ENCODE data around the gene FAM120A.

Gene FAM120A

GRCh38 chr9:93586290-93587057 lies 135.0 kb downstream of the FAM120A start:
- no peak overlapping the region for H3K4me3 ChIP-seq (ENCODE audit: low read depth, low read length)
- DNase-seq: no peak
- no peaks in the 10 kb centered on the region for H3K9me3 ChIP-seq (ENCODE audit: severe bottlenecking)
- no peaks in the 10 kb centered on the region for H3K27me3 ChIP-seq (ENCODE audit: insufficient read depth, low read depth, severe bottlenecking)
- H3K27ac ChIP-seq: no peak overlapping the region
- no peak for TF ChIP-seq CTCF (IDR thresholded peaks at IDR 0.05; ENCODE audit: low read depth, low read length)
- no peaks in the 10 kb centered on the region for H3K36me3 ChIP-seq

GRCh38 chr9:93587284-93587650 lies 135.8 kb downstream of the FAM120A start:
- no peak for TF ChIP-seq CTCF (IDR thresholded peaks at IDR 0.05; ENCODE audit: low read depth, low read length)
- Histone ChIP-seq H3K36me3 (no peaks in the 10 kb centered on the region), H3K27me3 (ENCODE audit: insufficient read depth, low read depth, severe bottlenecking) (no peaks in the 10 kb centered on the region), H3K27ac (no peak overlapping the region), H3K9me3 (ENCODE audit: severe bottlenecking) (no peaks in the 10 kb centered on the region), H3K4me3 (ENCODE audit: low read depth, low read length) (no peak overlapping the region)
- no peak for DNase-seq

- H3K4me3 ChIP-seq (ENCODE audit: low read depth, low read length): no peak overlapping the region
- no peaks in the 10 kb centered on the region for H3K9me3 ChIP-seq (ENCODE audit: severe bottlenecking)
- H3K27me3 ChIP-seq (ENCODE audit: insufficient read depth, low read depth, severe bottlenecking): no peaks in the 10 kb centered on the region
- no peaks in the 10 kb centered on the region for H3K36me3 ChIP-seq
- no peak overlapping the region for H3K27ac ChIP-seq
- TF ChIP-seq CTCF (IDR thresholded peaks at IDR 0.05; ENCODE audit: low read depth, low read length): peak; percentile 91
- peak; percentile 50 for DNase-seq
These were observed 136.3 kb downstream of the FAM120A start for GRCh38 chr9:93587651-93588347.

GRCh38 chr9:93588641-93589609 lies 137.4 kb downstream of the FAM120A start:
- no peak for DNase-seq
- H3K27me3 ChIP-seq (ENCODE audit: insufficient read depth, low read depth, severe bottlenecking): no peaks in the 10 kb centered on the region
- no peak for TF ChIP-seq CTCF (IDR thresholded peaks at IDR 0.05; ENCODE audit: low read depth, low read length)
- H3K9me3 ChIP-seq (ENCODE audit: severe bottlenecking): no peaks in the 10 kb centered on the region
- H3K4me3 ChIP-seq (ENCODE audit: low read depth, low read length): no peak overlapping the region
- H3K27ac ChIP-seq: no peak overlapping the region
- no peaks in the 10 kb centered on the region for H3K36me3 ChIP-seq

- Histone ChIP-seq H3K36me3 (no peaks in the 10 kb centered on the region), H3K27ac (no peak overlapping the region), H3K27me3 (ENCODE audit: insufficient read depth, low read depth, severe bottlenecking) (no peaks in the 10 kb centered on the region), H3K4me3 (ENCODE audit: low read depth, low read length) (no peak overlapping the region), H3K9me3 (ENCODE audit: severe bottlenecking) (no peaks in the 10 kb centered on the region)
- DNase-seq: no peak
- TF ChIP-seq CTCF (IDR thresholded peaks at IDR 0.05; ENCODE audit: low read depth, low read length): no peak
These were observed 138.2 kb downstream of the FAM120A start for GRCh38 chr9:93589688-93590087.
